Kidney (tissue), 14 donors: ENCODE data around the gene RFC3. TPM values are rescaled to one million over a fixed set of nuclear protein-coding genes. Genes with fewer than 3 reads are reported as not detected.

Source experiments
- DNase-seq, 5 donors: peaks; one replicate each; pipeline ENCODE4 v3.0.0-alpha.2; 2013 to 2020
- FAIRE-seq: peaks from 2 replicates; lab custom pipeline; 2012; peaks lifted over from hg19 to GRCh38; lab: Jason Lieb, UNC
- H3K27ac ChIP-seq, 2 donors: one replicate each; pipeline ENCODE4 v1.7.0; 2013; ENCODE audit warnings: low read depth in 2 of 2, low read length in 2 of 2, inconsistent platforms in 1 of 2
- H3K27me3 ChIP-seq: one replicate; pipeline ENCODE4 v1.7.1; 2013; ENCODE audit warnings: low read length, inconsistent platforms; ENCODE audit not compliant: control insufficient read depth, insufficient read depth
- H3K36me3 ChIP-seq, 3 donors: one replicate each; pipeline versions ENCODE4 v1.7.0 to v1.7.1; 2013; ENCODE audit warnings: low read length in 3 of 3, control low read depth in 1 of 3, inconsistent platforms in 1 of 3; ENCODE audit not compliant: insufficient read depth in 3 of 3, control insufficient read depth in 2 of 3
- H3K4me1 ChIP-seq, 3 donors: one replicate each; pipeline versions ENCODE4 v1.7.0 to v1.7.1; 2013; ENCODE audit warnings: low read length in 3 of 3, inconsistent platforms in 1 of 3, low read depth in 1 of 3; ENCODE audit not compliant: control insufficient read depth in 2 of 3, insufficient read depth in 2 of 3
- H3K4me3 ChIP-seq, 3 donors: one replicate each; pipeline versions ENCODE4 v1.7.0 to v1.8.1; 2013; ENCODE audit warnings: low read length in 3 of 3, control low read depth in 1 of 3, inconsistent platforms in 1 of 3
- H3K9ac ChIP-seq, 3 donors: one replicate each; pipeline versions ENCODE4 v1.7.0 to v1.7.1; 2013; ENCODE audit warnings: low read length in 3 of 3, control low read depth in 1 of 3, inconsistent platforms in 1 of 3
- H3K9me3 ChIP-seq, 3 donors: one replicate each; pipeline versions ENCODE4 v1.7.0 to v1.7.1; 2013; ENCODE audit warnings: low read length in 3 of 3, control low read depth in 1 of 3, inconsistent platforms in 1 of 3; ENCODE audit not compliant: control insufficient read depth in 2 of 3, insufficient read depth in 1 of 3
- intact Hi-C: fragments of 100-400 bp; cut with DNase I; formaldehyde crosslinking; loops from one replicate; pipeline ENCODE4 v1.11.1; 2022
- polyA plus RNA-seq: library from polyadenylated mRNA; stranded (reverse); fragments of 350-450 nt; fragmentation: Illumina TruSeq; extraction: RNeasy Lipid Tissue Mini Kit (QIAGEN cat#74804); gene quantifications from one replicate; pipeline ENCODE4 v1.2.3, GENCODE V29; 2014; ENCODE audit warnings: low read depth, low replicate concordance; ENCODE audit not compliant: insufficient read depth
- total RNA-seq: library from RNA; stranded (reverse); fragmentation: NEBNext Ultra II Directional; extraction: Animal tissue kit (Norgen Biotek cat#: 25700); gene quantifications from one replicate; pipeline ENCODE4 v1.2.1, GENCODE V29; 2021
- TF ChIP-seq, protein P1 (sequence below): IDR thresholded peaks from 3 replicates; pipeline ENCODE4 v1.5.1; 2012; ENCODE audit warnings: mild to moderate bottlenecking, moderate library complexity, borderline replicate concordance; ENCODE audit not compliant: insufficient read depth; ENCODE audit errors: extremely low read depth
- donor health status: control.
- donor health status: control.
- donor health status: control.
- donor health status: control.
- donor health status: control.
- donor health status: DM: yes; HTN: yes; CAD: no.
- donor health status: Normal renal cell carcinoma (clear cell type).

RFC3 gene
- total and polyA plus RNA-seq, 2 donors from 2014 or later = 2.7 to 8.2 TPM

DNA sequence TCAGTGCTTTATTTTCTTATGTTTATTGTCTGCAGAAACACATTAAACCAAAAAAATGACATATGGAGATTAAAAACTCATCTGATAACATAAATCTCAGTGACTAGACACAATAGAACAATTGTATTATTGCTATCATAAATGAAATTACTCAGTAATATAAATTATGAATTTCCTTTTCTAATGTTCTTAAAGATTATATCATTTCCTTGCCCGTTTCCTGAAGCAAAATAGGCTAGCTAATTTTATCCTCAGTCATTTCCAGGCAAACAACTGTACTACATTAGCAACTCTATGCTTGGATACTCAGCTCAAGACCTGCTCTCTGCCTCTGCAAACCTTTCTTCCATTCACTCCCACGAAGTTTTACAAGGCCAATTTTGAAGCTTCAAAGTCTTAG, 61.2 kb downstream of the RFC3 start:
- Histone ChIP-seq H3K4me1 (no peaks in the 10 kb centered on the region), H3K9ac (no peak overlapping the region), H3K27ac (no peak overlapping the region), H3K9me3 (no peaks in the 10 kb centered on the region), H3K27me3 (no peaks in the 10 kb centered on the region), H3K4me3 (no peak overlapping the region), H3K36me3 (no peaks in the 10 kb centered on the region)
- TF ChIP-seq, protein P1, sequence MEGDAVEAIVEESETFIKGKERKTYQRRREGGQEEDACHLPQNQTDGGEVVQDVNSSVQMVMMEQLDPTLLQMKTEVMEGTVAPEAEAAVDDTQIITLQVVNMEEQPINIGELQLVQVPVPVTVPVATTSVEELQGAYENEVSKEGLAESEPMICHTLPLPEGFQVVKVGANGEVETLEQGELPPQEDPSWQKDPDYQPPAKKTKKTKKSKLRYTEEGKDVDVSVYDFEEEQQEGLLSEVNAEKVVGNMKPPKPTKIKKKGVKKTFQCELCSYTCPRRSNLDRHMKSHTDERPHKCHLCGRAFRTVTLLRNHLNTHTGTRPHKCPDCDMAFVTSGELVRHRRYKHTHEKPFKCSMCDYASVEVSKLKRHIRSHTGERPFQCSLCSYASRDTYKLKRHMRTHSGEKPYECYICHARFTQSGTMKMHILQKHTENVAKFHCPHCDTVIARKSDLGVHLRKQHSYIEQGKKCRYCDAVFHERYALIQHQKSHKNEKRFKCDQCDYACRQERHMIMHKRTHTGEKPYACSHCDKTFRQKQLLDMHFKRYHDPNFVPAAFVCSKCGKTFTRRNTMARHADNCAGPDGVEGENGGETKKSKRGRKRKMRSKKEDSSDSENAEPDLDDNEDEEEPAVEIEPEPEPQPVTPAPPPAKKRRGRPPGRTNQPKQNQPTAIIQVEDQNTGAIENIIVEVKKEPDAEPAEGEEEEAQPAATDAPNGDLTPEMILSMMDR = no peak
- DNase-seq = peak in 1 of 5 donors; percentile 14
- intact Hi-C loops = no loop called here
- no peak for FAIRE-seq

DNA sequence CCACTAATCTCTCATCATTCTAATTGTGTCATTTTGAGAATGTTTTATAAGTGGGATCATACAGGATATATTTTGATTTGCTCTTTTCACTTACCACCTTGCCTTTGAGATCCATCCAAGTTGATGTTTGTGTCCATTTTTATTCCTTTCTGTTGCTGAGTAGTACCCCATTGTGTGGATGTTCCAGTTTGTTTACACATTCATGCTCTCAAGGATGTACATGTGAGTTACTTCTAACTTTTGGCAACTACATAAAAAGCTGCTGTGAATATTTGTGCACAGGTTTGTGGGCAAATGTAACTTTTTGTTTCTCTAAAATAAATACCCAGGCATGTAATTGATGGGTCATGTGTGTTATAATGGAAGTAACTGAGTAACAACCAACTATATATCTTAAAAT, 64.9 kb downstream of the RFC3 start:
- Histone ChIP-seq H3K27ac (no peak overlapping the region), H3K9ac (no peak overlapping the region), H3K36me3 (no peaks in the 10 kb centered on the region), H3K9me3 (no peaks in the 10 kb centered on the region), H3K4me3 (no peak overlapping the region), H3K4me1 (no peaks in the 10 kb centered on the region), H3K27me3 (no peaks in the 10 kb centered on the region)
- TF ChIP-seq, protein P1 = no peak
- DNase-seq = no peak
- FAIRE-seq = no peak
- intact Hi-C loops = no loop called here

DNA sequence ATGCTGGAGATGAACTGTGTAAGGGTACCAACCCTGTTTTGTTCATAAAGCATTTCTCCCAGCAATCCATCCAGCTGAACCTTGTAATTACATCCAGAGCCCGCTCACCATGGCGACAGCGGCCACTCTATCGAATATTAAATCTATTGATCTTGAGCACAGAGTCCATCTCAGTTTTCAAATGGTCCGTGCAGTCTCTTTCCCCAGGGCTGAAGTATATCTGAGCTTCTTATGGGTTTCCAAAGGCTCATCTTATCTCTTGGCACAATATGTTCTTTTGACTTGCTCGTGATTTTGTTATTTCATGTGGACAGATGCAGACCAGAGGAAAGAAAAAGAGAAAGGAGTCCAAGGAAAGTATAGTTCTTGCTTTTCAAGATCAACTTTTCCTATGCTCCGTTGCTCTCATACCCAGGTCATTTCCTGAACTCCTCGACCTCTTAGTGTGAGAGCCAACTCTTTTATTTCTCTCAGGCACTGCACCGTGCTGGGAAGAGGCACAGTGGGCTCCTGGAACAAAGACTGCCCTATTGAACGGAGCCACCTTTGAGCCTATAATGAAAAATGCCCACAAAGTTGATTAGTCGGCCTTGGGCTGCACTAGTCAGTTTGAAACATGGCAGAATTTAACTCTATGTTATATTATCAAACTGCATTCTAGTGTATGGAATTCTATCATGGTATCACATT, 66.7 kb downstream of the RFC3 start:
- Histone ChIP-seq H3K27me3 (no peaks in the 10 kb centered on the region), H3K4me1 (no peaks in the 10 kb centered on the region), H3K27ac (no peak overlapping the region), H3K4me3 (no peak overlapping the region), H3K36me3 (no peaks in the 10 kb centered on the region), H3K9ac (no peak overlapping the region), H3K9me3 (no peaks in the 10 kb centered on the region)
- FAIRE-seq = no peak
- TF ChIP-seq, protein P1 = no peak
- DNase-seq = no peak
- intact Hi-C loops = no loop called here
